Activated T-helper 1 cell treated with anti-CD3 and anti-CD28 coated beads, Interleukin-2, amount 50 U/mL, for 16 hours (primary cell): ENCODE data around the gene CFAP46.
"Not testable (repeated sequence)": the region's sequence is repeated elsewhere in the genome, so short reads cannot be mapped to it uniquely, and the experiment has no call there.

Experiments used
- DNase-seq, 2 donors: peaks; one replicate each; pipeline ENCODE4 v3.0.0-alpha.2; 2020; ENCODE audit warnings: low read depth in 1 of 2, low spot score in 1 of 2

CFAP46 gene

DNA sequence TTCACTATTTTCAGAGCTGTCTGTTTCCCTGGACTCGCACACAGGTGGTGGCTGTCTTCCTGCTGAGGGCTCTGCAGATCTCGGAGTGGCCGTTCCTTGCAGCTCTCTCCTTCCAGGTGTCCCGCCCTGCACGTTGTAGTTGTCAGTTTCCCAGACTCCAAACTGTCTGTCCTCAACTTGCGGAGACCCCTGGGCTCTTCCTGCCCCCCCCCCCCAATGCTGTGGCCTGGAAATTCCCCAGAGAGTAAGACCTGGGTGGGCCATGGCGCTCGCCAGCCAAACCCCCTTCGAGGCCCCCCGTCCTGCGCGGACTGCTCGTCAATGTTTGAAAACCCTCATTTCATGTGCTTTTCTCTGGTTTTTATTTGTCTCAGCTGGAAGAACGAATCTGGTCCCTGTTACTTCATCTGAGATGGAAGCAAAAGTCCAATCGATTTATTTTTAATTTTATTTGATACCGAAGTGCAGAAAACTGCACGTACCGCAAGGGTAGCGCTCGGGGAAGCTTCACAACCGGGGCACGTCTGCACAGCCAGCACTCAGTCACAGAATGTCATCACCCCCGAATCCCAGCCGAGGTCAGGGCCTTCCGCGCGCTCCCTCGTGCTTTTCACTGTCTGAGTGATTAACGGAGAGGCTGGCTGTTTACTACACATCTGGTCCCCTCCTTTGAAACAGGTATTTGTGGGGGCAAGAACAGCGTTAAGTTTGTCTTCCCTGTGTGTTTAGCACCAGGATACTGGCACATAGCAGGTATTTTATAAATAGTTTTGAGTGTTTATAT is 110.0 kb downstream of the CFAP46 start:
- DNase-seq, result no peak

DNA sequence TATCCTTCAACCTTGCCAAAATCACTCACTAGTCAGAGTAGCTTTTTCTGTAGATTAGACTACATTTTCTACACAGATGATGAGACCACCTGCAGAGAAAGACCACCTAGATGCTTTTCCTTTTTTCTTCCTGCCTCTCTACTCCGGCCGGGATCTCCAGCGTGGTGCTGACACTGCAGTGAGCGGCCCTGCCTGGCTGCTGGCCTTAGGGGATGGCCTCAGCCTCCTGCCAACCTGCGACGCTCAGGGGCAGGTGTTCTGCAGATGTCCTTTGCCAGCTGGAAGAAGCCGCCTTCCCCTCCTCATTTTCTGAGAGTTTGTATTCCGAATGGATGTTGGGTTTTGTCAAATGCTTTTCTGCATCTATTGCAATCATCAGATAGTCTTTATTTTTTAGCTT is 113.0 kb downstream of the CFAP46 start:
- no peak for DNase-seq

DNA sequence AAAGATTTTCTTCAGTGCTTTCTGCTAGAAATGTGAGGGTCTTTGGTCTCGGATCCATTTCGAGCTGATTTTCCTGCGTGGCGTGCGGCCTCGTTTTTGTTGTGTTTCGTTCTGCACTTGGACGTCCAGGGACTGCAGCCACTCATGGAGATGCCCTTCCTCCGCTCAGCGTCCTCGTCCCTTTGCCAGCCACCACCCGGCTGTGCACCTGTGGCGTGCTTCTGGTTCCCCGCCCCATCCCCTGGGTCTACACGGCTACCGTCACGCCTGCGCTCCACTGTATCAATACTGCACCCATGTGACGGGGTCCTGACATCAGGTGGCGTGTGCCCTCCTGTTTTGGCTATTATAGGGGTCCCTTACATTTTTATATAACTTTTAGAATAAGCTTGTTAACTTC is 113.7 kb downstream of the CFAP46 start:
- DNase-seq, result no peak

DNA sequence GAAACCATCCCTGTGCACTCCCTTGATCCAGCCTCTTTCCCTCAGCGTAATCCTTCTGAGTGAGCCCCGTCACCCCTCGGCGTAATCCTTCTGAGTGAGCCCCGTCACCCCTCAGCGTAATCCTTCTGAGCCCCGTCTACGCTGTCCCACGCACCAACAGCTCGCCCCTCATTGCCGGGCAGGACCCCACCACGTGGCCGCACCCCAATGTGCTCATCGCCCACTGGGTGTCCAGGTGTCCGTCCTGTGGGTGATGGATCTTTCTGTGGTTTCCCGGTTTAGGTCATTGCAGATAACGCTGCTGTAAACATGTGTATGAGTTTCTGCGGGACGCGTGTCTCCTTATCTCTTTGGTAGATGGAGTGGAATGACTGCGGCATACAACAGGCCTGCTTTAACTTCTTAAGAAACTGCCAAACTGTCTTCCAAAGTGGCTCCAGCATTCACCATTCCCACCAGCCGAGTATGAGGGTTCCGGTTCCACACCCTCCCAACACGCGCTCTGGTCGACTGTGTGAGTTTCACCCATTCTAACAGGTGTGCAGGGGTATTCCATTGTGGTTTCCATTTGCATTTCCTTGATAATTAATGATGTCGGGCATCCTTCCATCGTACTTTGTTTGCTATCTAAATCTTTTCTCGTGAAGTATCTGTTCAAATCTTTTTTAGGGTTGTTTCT is 114.4 kb downstream of the CFAP46 start:
- DNase-seq, result no peak

DNA sequence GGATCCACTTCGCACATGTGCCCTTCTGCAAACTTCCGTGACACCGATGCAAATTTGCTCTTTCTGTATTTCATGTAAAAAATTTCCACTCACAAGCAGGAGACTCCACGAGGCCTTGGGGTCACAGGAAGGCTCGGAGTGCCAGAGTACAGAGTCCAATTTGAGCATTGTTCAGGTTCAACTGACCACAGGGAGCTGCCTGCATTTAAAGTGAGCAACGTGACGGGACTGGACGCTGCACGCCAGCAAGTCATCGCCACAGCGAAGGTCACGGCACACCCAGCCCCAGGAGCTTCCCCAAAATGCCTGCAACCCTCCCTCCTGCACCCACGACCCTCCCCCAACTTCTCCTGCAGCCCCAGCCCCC is 115.0 kb downstream of the CFAP46 start:
- no peak for DNase-seq

DNA sequence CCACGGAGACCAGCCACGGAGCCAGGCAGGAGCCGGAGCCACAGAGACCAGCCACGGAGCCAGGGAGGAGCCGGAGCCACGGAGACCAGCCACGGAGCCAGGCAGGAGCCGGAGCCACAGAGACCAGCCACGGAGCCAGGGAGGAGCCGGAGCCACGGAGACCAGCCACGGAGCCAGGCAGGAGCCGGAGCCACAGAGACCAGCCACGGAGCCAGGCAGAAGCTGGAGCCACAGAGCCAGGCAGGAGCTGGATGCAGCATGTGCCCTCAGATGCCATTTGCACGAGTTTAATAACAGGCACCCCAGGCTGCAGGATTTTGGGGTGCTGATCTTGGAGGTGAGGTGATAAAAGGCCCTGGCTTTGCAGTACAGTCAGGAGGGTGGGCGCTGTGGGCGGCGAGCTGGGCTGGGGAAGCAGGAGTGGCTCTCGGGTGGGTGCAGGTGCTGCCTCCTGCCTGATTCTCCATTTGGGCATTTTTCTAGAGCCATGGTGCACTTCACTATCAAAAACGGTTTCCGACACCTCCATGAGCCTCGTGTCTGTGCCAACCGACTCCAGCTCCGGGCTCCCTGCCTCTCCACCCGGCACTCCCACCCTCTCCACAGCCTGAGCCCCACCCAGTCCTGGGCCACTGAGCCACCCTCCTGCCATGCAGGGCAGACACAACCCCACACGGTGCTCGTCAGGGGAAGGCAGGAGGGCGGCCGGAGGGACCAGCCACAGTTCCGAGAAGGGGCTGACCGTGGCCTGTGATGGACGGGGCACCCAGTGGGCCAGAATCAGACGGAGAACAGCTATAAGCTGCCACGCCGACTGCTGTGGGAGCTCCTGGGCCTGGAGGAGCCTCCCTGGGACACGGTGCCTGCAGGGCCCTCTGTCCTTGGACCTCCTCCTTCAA is 115.6 kb downstream of the CFAP46 start:
- DNase-seq, result no peak

DNA sequence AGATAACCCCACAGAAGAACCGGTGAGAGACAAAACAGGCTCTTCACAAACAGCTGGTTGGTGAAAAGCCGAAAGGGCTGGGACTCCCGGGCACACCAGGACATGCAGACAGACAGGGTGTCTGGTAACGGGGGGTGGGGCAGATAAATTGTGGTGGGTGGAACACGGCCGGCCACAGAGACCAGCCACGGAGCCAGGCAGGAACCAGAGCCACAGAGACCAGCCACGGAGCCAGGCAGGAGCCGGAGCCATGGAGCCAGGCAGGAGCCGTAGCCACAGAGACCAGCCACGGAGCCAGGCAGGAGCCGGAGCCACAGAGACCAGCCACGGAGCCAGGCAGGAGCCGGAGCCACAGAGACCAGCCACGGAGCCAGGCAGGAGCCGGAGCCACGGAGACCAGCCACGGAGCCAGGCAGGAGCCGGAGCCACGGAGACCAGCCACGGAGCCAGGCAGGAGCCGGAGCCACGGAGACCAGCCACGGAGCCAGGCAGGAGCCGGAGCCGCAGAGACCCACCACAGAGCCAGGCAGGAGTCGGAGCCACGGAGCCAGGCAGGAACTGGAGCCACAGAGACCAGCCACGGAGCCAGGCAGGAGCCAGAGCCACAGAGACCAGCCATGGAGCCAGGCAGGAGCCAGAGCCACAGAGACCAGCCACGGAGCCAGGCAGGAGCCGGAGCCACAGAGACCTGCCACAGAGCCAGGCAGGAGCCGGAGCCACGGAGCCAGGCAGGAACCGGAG is 116.4 kb downstream of the CFAP46 start:
- not testable (repeated sequence) for DNase-seq

DNA sequence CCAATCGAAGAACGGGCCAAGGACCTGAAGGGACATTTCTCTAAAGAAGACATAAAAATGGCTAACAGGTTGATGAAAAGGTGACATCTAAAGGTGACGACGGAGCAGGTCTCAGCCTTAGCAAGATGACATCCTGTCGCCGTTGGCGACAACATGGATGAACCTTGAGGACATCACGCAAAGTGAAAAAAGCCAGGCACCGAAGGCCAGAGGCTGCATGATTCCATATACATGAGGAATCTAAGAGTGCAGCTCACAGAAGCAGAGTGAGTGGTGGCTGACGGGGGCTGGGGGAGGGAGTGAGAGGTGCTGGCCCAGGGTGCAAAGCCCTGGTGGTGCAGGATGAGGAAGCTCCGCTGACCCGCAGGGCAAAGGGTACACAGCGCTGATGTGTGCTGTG is 122.3 kb downstream of the CFAP46 start:
- no peak for DNase-seq

DNA sequence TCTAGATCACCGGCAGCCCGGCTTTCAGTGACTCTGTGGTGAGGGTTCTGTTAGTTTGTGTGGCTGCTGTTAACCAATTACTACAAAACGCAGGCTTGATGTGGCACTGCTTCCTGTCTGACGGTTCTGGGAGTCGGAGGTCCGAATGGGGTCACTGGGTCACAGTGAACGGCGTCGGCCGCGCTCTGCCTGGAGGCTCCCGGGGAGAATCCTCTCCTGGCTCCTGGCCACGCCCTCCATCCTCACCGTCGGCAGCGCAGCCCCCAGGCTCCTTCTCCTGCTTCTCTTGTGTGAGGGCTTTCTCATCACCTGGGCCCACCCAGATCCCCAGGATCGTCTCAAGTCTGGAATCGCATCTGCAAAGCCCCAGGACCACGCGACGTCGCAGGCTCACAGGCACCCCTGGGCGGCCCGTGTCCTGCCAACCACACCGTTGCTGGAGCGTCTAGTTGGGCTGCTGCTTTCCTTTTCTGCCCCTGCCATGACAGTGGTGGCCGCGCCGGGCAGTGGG is 124.6 kb downstream of the CFAP46 start:
- no peak for DNase-seq

DNA sequence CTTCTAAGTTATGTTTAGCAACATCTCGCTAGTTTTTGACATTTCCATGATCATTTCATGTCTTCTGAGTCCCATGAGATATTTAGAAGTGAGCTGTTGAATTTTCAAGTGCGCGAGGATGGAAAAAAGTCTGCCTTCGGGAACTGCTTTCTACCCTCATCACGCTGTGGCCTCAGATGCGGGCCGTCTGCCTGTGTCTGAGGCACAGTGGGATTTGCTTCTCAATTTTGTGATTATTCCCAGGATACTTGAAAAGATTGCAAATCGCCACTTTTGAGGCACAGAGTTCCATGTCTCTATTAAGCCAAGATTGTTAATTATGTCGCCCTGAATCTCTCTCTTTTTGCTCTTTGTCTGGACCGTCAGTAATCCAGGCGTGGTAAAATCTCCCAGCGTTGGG is 125.7 kb downstream of the CFAP46 start:
- DNase-seq, result no peak

DNA sequence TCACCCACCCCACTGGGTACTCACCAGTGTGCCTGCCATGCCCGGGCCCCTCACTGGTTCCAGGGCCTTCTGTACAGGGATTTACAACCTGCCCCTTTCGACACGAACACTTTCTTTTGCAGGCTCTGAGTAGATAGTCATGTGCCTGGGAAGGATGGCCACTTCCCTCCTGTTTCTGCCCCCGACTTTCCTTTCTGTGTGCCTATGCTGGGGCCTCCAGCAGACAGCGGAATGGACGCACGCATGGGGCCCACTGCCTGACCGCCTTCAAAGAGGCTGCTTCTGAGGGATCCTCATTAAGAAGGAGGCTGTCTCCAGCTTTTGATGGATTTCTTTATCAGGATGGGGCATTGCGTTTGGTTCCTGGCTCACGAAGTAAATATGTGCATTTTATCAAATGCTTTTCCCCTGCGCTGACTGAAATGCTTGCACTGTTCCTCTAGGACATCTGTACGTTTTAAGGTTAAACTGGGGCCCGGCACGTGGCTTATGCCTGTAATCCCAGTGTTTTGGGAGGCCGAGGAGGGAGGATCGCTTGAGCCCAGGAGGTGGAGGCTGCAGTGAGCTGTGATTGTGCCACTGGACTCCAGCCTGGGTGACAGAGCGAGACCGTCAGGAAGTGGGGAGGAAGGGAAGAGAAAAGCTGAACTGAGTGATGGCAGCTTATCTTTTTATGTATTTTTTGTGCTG is 127.1 kb downstream of the CFAP46 start:
- no peak for DNase-seq

DNA sequence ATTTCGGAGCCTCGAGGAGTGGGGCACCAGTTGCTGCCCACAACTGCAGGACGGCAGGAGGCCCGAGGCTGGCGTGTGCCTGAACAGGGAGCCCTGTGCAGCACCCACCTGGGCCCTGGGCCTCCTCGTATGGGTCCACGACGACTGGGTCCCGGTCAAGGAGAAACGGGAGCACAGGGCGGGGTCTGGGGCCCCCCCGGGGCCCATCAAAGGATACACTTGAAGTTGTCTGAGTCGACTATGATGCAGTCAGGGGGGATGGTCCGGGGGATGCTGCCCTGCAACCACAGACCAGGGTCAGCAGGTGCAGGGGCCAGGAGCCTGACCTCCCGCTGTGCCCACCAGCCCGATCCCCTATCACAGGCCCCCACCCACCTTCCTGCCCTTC is 127.9 kb downstream of the CFAP46 start:
- no peak for DNase-seq

DNA sequence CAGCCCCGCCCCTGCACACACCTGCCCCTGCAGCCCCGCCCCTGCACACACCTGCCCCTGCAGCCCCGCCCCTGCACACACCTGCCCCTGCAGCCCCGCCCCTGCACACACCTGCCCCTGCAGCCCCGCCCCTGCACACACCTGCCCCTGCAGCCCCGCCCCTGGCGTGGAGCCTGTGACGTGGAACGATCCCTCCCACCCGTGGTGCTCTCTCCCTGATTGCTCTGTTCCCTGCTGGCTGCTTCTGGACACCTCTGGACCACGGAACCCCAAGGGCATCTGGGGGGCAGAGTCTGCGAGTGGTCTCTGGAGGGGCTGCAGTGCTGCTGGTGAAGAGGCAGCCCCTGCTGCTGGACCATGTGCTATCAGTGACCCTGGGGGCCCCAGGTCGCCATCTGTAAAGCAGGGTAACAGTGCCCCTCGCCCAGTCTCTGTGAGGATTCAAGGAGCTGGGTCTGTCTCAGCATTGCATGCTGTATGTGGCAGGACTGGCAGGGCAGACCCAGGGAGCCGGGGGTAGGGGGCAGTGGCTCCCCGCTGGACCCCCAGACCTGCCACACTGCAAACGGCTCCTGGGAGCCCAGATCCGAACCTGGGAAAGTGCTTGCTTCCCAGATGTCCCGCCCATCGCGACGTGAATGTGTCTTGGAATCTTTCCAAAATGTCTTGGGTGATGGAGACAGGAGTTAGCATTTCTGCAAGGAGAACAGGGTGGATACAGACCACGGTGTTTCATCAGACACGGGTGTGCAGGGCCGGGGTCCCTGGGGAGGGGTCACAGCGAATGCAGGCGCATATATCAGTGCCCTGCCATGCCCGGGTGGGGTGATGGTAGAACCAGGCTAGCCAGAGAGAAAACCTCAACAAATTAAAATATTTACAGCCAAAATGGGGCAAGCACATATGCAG is 128.6 kb downstream of the CFAP46 start:
- DNase-seq, result no peak

DNA sequence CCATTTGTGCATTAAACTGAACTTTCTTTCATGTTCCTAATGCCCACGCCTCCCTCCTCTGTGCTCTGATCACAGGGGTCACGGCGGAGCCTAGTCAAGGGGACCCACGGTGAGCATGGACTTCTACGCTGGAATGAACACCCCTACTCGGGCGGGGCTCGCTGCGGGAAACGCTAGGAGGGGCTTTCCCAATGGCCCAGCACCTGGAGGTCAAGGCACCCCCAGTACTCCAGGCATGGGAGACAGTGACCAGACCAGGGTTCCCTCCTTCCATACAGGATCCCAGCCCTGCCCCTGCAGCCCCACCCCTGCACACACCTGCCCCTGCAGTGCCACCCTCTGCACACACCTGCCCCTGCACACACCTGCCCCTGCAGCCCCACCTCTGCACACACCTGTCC is 129.4 kb downstream of the CFAP46 start:
- DNase-seq, result no peak

DNA sequence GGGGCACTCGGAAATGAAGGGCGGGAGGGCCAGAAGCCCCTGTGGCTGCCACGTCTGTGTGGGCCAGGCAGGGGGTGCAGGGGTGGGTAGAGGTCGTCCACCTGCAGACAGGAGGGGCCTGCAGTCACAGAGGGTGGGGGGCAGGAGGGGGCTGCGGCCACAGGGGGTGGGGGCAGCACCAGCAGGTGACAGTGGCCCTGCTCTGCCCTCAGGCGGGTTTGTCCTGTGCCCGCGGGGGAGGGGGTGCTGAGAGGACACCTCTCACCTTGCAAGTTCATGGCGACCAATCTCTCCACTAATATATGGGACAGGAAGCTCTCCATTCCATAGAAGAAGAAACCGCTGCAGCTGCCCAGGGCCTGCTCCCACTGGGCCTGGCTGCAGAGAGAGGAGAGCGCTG is 129.8 kb downstream of the CFAP46 start:
- DNase-seq, result no peak

DNA sequence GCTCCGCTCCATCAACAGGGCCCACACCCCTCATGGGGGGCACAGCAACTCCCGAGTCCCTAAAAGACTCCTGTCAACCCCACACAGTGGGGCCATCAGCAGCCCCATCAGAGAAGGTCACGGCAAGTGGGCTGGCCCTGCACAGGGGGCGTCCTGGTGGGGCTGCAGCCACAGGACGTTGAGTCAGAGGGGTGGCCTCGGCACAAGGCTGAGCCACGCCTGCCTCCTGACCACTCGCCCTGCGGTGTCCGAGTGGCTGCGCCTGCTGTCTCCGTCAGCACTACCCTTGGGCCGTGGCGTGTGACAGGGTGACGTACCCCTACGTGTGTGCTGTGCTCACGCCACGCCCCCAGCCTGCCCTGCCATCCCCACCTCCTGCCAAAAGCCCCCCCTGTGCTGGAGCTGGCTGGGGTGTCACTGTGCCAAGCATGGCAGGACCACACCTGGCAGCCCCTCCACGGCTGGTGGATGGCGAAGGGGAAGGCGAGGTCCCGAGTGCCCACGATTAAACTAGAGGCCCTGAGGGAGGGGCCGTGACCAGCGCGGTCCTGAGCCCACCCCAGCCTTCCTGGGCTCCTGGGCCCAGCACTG is 130.4 kb downstream of the CFAP46 start:
- no peak for DNase-seq

DNA sequence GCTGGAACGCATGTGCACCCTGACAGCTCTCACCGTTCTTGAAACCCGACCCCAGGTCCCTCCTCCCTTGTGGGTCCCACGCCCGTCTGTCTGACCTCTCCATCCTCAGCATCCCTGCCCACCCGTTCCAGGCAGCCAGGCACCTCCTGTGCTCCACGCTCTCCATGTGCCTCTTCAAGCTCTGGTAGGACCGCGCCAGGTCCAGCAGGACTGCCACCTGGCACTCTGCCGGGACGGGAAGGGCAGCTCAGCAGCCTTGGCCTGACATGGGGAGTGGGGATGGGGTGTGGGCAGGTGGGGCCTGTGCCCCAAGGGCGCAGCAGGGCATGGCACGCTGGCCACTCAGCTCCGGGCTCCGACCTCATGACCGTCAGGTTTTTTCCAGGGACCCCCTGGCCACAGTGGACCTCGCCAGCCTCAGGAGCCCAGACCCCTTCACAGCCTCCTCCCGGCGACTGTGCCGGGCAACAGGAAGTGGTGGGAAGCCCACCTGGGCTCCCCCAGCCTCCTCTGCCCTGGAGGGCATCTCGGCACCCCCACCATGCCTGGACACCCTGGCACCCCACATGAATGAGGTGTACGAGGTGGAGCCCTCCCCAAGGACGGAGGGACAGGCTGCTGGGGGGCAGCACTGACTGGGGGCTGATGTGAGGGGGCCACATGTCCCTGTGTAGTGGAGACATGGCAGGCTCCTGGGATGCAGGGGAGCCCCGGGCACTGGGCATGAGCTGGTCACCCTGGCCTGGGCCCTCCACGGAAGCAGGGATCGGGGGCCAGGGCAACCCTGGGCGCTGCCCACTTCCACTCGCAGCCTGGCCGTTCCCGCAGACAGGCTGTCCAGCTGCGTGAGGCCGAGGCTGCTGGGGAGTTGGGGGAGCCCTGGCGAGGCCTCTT is 131.3 kb downstream of the CFAP46 start:
- DNase-seq, result no peak
